ENCODE data around the gene NKAIN4.

NKAIN4 gene

GRCh38 chr20:63272105-63273058, 18.1 kb upstream of the NKAIN4 start, which contains the start of gene ARFGAP1:
ARFGAP1 (plus strand) TSS chr20:63272813; CDS start chr20:63275581, 2,768 bp downstream.
- no peaks in the 10 kb centered on the region; the same call in 1 of the 2 replicates for H3K27me3 ChIP-seq (ENCODE audit: control insufficient read depth, insufficient read depth, low read length)
- peaks cover 25% of the 10 kb centered on the region for H3K36me3 ChIP-seq (ENCODE audit: control insufficient read depth, insufficient read depth, low read length)
- H3K4me1 ChIP-seq (ENCODE audit: control insufficient read depth, insufficient read depth, low read length): peaks cover 24% of the 10 kb centered on the region; the same call in 1 of the 2 replicates
- no peaks in the 10 kb centered on the region for H3K9me3 ChIP-seq (ENCODE audit: control insufficient read depth, insufficient read depth, low read depth, low read length)
- H3K4me3 ChIP-seq (ENCODE audit: low read depth, low read length): peak within 1 kb of the TSS; percentile 96
- H3K27ac ChIP-seq (ENCODE audit: low read depth, low read length): peak within 1 kb of the TSS; percentile 71
- peak within 1 kb of the TSS; percentile 90 for H3K9ac ChIP-seq (ENCODE audit: low read length)

- H3K9ac ChIP-seq (ENCODE audit: low read length): no peak overlapping the region
- H3K27ac ChIP-seq (ENCODE audit: low read depth, low read length): no peak overlapping the region
- no peaks in the 10 kb centered on the region; the same call in 1 of the 2 replicates for H3K27me3 ChIP-seq (ENCODE audit: control insufficient read depth, insufficient read depth, low read length)
- peaks cover 9% of the 10 kb centered on the region for H3K36me3 ChIP-seq (ENCODE audit: control insufficient read depth, insufficient read depth, low read length)
- no peak overlapping the region for H3K4me3 ChIP-seq (ENCODE audit: low read depth, low read length)
- peaks cover 24% of the 10 kb centered on the region; the same call in 1 of the 2 replicates for H3K4me1 ChIP-seq (ENCODE audit: control insufficient read depth, insufficient read depth, low read length)
- no peaks in the 10 kb centered on the region for H3K9me3 ChIP-seq (ENCODE audit: control insufficient read depth, insufficient read depth, low read depth, low read length)
These were observed 16.5 kb upstream of the NKAIN4 start for GRCh38 chr20:63270606-63271325.

- H3K27ac ChIP-seq (ENCODE audit: low read depth, low read length): no peak overlapping the region
- H3K36me3 ChIP-seq (ENCODE audit: control insufficient read depth, insufficient read depth, low read length): no peaks in the 10 kb centered on the region
- H3K9me3 ChIP-seq (ENCODE audit: control insufficient read depth, insufficient read depth, low read depth, low read length): no peaks in the 10 kb centered on the region
- peaks cover 24% of the 10 kb centered on the region; the same call in 1 of the 2 replicates for H3K4me1 ChIP-seq (ENCODE audit: control insufficient read depth, insufficient read depth, low read length)
- H3K9ac ChIP-seq (ENCODE audit: low read length): no peak overlapping the region
- H3K4me3 ChIP-seq (ENCODE audit: low read depth, low read length): no peak overlapping the region
- H3K27me3 ChIP-seq (ENCODE audit: control insufficient read depth, insufficient read depth, low read length): no peaks in the 10 kb centered on the region; the same call in 1 of the 2 replicates
These were observed 15.5 kb upstream of the NKAIN4 start for GRCh38 chr20:63269724-63270123.

- peaks cover 19% of the 10 kb centered on the region; the same call in 1 of the 2 replicates for H3K4me1 ChIP-seq (ENCODE audit: control insufficient read depth, insufficient read depth, low read length)
- no peaks in the 10 kb centered on the region for H3K9me3 ChIP-seq (ENCODE audit: control insufficient read depth, insufficient read depth, low read depth, low read length)
- H3K27me3 ChIP-seq (ENCODE audit: control insufficient read depth, insufficient read depth, low read length): no peaks in the 10 kb centered on the region; the same call in 1 of the 2 replicates
- no peak overlapping the region for H3K27ac ChIP-seq (ENCODE audit: low read depth, low read length)
- no peak overlapping the region for H3K9ac ChIP-seq (ENCODE audit: low read length)
- H3K36me3 ChIP-seq (ENCODE audit: control insufficient read depth, insufficient read depth, low read length): no peaks in the 10 kb centered on the region
- no peak overlapping the region for H3K4me3 ChIP-seq (ENCODE audit: low read depth, low read length)
These were observed 14.6 kb upstream of the NKAIN4 start for GRCh38 chr20:63268671-63269439.

- Histone ChIP-seq H3K36me3 (ENCODE audit: control insufficient read depth, insufficient read depth, low read length) (no peaks in the 10 kb centered on the region), H3K9me3 (ENCODE audit: control insufficient read depth, insufficient read depth, low read depth, low read length) (no peaks in the 10 kb centered on the region), H3K9ac (ENCODE audit: low read length) (no peak overlapping the region), H3K4me3 (ENCODE audit: low read depth, low read length) (no peak overlapping the region), H3K27me3 (ENCODE audit: control insufficient read depth, insufficient read depth, low read length) (no peaks in the 10 kb centered on the region; the same call in 1 of the 2 replicates), H3K4me1 (ENCODE audit: control insufficient read depth, insufficient read depth, low read length) (peaks cover 14% of the 10 kb centered on the region; the same call in 1 of the 2 replicates), H3K27ac (ENCODE audit: low read depth, low read length) (no peak overlapping the region)
These were observed 14.0 kb upstream of the NKAIN4 start for GRCh38 chr20:63268256-63268655.

- Histone ChIP-seq H3K9me3 (ENCODE audit: control insufficient read depth, insufficient read depth, low read depth, low read length) (no peaks in the 10 kb centered on the region), H3K4me3 (ENCODE audit: low read depth, low read length) (no peak overlapping the region), H3K4me1 (ENCODE audit: control insufficient read depth, insufficient read depth, low read length) (peaks cover 14% of the 10 kb centered on the region; the same call in 1 of the 2 replicates), H3K27ac (ENCODE audit: low read depth, low read length) (no peak overlapping the region), H3K9ac (ENCODE audit: low read length) (no peak overlapping the region), H3K27me3 (ENCODE audit: control insufficient read depth, insufficient read depth, low read length) (no peaks in the 10 kb centered on the region; the same call in 1 of the 2 replicates), H3K36me3 (ENCODE audit: control insufficient read depth, insufficient read depth, low read length) (no peaks in the 10 kb centered on the region)
These were observed 13.4 kb upstream of the NKAIN4 start for GRCh38 chr20:63267691-63268090.

GRCh38 chr20:63265891-63266515, 11.7 kb upstream of the NKAIN4 start:
- Histone ChIP-seq H3K27ac (ENCODE audit: low read depth, low read length) (no peak overlapping the region), H3K4me3 (ENCODE audit: low read depth, low read length) (no peak overlapping the region), H3K36me3 (ENCODE audit: control insufficient read depth, insufficient read depth, low read length) (no peaks in the 10 kb centered on the region), H3K9ac (ENCODE audit: low read length) (no peak overlapping the region), H3K4me1 (ENCODE audit: control insufficient read depth, insufficient read depth, low read length) (peaks cover 21% of the 10 kb centered on the region; the same call in 1 of the 2 replicates), H3K27me3 (ENCODE audit: control insufficient read depth, insufficient read depth, low read length) (no peaks in the 10 kb centered on the region; the same call in 1 of the 2 replicates), H3K9me3 (ENCODE audit: control insufficient read depth, insufficient read depth, low read depth, low read length) (no peaks in the 10 kb centered on the region)

- H3K4me1 ChIP-seq (ENCODE audit: control insufficient read depth, insufficient read depth, low read length): peaks cover 21% of the 10 kb centered on the region; the same call in 1 of the 2 replicates
- no peak overlapping the region for H3K4me3 ChIP-seq (ENCODE audit: low read depth, low read length)
- H3K9ac ChIP-seq (ENCODE audit: low read length): no peak overlapping the region
- no peaks in the 10 kb centered on the region; the same call in 1 of the 2 replicates for H3K27me3 ChIP-seq (ENCODE audit: control insufficient read depth, insufficient read depth, low read length)
- H3K9me3 ChIP-seq (ENCODE audit: control insufficient read depth, insufficient read depth, low read depth, low read length): no peaks in the 10 kb centered on the region
- H3K27ac ChIP-seq (ENCODE audit: low read depth, low read length): no peak overlapping the region
- H3K36me3 ChIP-seq (ENCODE audit: control insufficient read depth, insufficient read depth, low read length): no peaks in the 10 kb centered on the region
These were observed 10.3 kb upstream of the NKAIN4 start for GRCh38 chr20:63264519-63264918.

- no peaks in the 10 kb centered on the region; the same call in 1 of the 2 replicates for H3K27me3 ChIP-seq (ENCODE audit: control insufficient read depth, insufficient read depth, low read length)
- no peak overlapping the region for H3K9ac ChIP-seq (ENCODE audit: low read length)
- H3K36me3 ChIP-seq (ENCODE audit: control insufficient read depth, insufficient read depth, low read length): no peaks in the 10 kb centered on the region
- no peaks in the 10 kb centered on the region for H3K9me3 ChIP-seq (ENCODE audit: control insufficient read depth, insufficient read depth, low read depth, low read length)
- H3K4me3 ChIP-seq (ENCODE audit: low read depth, low read length): no peak overlapping the region
- peaks cover 22% of the 10 kb centered on the region; the same call in 1 of the 2 replicates for H3K4me1 ChIP-seq (ENCODE audit: control insufficient read depth, insufficient read depth, low read length)
- H3K27ac ChIP-seq (ENCODE audit: low read depth, low read length): no peak overlapping the region
These were observed 9.7 kb upstream of the NKAIN4 start for GRCh38 chr20:63264000-63264399.

- Histone ChIP-seq H3K36me3 (ENCODE audit: control insufficient read depth, insufficient read depth, low read length) (no peaks in the 10 kb centered on the region), H3K4me1 (ENCODE audit: control insufficient read depth, insufficient read depth, low read length) (peaks cover 15% of the 10 kb centered on the region; the same call in 1 of the 2 replicates), H3K9me3 (ENCODE audit: control insufficient read depth, insufficient read depth, low read depth, low read length) (no peaks in the 10 kb centered on the region), H3K27ac (ENCODE audit: low read depth, low read length) (no peak overlapping the region), H3K27me3 (ENCODE audit: control insufficient read depth, insufficient read depth, low read length) (no peaks in the 10 kb centered on the region; the same call in 1 of the 2 replicates), H3K4me3 (ENCODE audit: low read depth, low read length) (no peak overlapping the region), H3K9ac (ENCODE audit: low read length) (no peak overlapping the region)
These were observed 8.6 kb upstream of the NKAIN4 start for GRCh38 chr20:63262836-63263235.
